ENCODE results near the gene MPZL2.

Gene MPZL2

DNA sequence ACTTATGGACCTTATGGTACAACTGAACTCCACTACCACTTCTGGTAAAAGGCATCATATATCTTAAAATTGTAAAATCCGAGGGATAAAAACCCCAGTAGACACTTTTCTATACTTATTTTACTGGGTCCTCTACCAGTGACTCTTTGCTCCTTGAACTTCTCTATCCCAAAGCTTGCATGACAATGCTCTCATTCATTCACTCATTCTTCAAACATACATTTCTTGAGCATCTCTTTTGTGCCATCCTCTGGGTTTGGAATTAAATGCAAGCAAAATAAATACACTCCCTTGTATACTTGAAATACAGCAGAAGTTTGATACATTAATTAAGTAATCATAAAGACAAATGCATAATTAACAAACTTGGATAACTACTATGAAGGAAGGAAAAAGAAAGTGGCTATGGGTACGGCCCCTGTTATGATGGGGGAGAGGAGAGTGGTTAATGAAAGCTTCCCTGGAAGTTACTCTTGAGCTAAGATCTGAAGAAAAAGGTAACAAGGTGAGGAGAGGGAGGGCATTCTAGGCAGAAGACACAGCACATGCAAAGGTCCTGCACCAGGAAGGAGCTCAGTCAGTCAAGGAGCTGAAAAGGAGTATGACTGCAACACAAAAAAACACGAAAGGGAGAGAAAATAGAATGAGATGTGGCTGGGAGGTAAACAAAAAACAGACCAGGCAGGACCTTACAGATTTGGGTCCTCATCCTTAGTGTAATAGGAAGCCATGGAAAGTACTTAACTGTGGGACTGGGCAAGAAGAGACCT lies 19.9 kb downstream of the MPZL2 start:
- no peak for DNase-seq (ENCODE audit: low read depth in 1 of 2, low spot score in 1 of 2)

GRCh38 chr11:118243161-118243560 lies 20.9 kb downstream of the MPZL2 start:
- no peak for DNase-seq (ENCODE audit: low read depth in 1 of 2, low spot score in 1 of 2)

GRCh38 chr11:118241764-118242098 lies 22.4 kb downstream of the MPZL2 start:
- DNase-seq (ENCODE audit: low read depth in 1 of 2, low spot score in 1 of 2): no peak

- peak in 1 of 2 donors; percentile 38 for DNase-seq (ENCODE audit: low read depth in 1 of 2, low spot score in 1 of 2)
Measured at GRCh38 chr11:118240999-118241763, 22.9 kb downstream of the MPZL2 start.

GRCh38 chr11:118239509-118240205 lies 24.4 kb downstream of the MPZL2 start:
- DNase-seq (ENCODE audit: low read depth in 1 of 2, low spot score in 1 of 2): no peak

GRCh38 chr11:118238929-118239328 lies 25.2 kb downstream of the MPZL2 start:
- no peak for DNase-seq (ENCODE audit: low read depth in 1 of 2, low spot score in 1 of 2)

GRCh38 chr11:118238421-118238820 lies 25.7 kb downstream of the MPZL2 start:
- no peak for DNase-seq (ENCODE audit: low read depth in 1 of 2, low spot score in 1 of 2)

GRCh38 chr11:118236170-118236569 lies 27.9 kb downstream of the MPZL2 start:
- no peak for DNase-seq (ENCODE audit: low read depth in 1 of 2, low spot score in 1 of 2)

- DNase-seq (ENCODE audit: low read depth in 1 of 2, low spot score in 1 of 2): no peak
Measured at GRCh38 chr11:118234833-118235232, 29.3 kb downstream of the MPZL2 start.

DNA sequence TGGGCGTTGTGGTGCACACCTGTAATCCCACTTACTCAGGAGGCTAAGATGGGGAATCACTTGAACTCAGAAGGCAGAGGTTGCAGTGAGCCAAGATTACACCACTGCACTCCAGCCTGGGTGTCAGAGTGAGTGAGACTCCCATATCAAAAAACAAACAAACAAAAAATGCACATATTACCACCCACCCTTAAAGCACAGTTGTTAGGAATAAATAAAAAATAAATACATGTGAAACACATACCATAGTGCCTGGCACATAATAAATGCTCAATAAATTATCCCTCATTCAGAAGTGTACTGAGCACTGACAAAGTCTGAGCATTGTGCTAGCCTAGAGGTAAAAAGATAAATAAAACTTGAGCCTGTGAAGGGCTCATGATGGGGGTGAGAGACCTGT lies 30.2 kb downstream of the MPZL2 start:
- no peak for DNase-seq (ENCODE audit: low read depth in 1 of 2, low spot score in 1 of 2)

DNA sequence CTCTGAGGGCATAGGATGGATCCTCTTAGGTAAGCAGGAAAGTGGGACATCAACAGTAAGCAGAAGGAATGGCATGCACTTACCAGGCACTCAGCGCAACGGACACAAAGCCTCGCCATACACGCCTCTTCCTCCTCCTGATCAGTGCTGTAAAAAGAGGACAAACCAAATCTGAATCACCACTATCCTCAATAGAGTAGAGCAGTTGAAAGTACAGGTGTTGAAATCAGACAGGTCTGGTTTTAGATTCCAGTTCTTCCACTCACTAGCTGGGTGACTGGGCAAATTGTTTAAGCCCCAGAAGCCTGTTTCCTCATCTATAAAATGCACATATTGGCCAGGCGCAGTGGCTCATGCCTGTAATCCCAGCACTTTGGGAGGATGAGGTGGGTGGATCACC lies 30.7 kb downstream of the MPZL2 start:
- DNase-seq (ENCODE audit: low read depth in 1 of 2, low spot score in 1 of 2): no peak

DNA sequence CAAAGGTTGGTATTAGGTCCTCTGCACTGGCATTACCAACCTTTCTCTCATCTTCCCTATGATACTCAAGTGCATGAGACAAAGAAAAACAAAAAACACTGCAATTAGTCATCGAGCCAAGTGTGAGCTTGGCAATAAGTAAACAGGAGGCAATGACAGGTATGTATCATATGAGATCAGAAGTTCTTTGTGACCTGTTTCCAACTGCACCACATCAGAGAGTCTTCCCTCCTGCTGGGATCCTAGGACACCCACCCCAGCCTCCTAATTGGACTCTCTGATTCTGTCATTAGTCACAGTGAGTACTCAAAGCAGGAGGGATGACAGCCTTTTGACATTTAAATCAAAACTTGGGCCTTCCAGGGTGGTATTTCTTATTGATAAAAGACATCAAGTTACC lies 31.4 kb downstream of the MPZL2 start:
- DNase-seq (ENCODE audit: low read depth in 1 of 2, low spot score in 1 of 2): no peak

DNA sequence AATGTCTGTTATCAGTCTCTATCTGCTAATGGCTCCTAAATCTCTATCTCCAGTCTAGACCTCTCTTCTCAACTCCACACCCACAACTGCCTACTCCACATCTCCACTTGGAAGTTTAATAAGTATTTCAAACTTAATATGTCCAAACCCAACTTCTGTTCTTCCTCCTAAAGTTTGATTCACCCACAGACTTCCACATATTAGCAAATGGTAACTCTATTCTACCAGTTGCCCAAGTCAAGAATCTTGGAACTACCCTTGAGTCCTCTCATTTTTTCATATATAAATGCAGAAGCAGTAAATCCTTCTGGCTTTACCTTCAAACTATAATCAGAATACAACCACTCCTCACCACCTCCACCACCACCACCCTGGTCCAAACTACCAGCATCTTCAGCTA lies 32.6 kb downstream of the MPZL2 start:
- DNase-seq (ENCODE audit: low read depth in 1 of 2, low spot score in 1 of 2): no peak

DNA sequence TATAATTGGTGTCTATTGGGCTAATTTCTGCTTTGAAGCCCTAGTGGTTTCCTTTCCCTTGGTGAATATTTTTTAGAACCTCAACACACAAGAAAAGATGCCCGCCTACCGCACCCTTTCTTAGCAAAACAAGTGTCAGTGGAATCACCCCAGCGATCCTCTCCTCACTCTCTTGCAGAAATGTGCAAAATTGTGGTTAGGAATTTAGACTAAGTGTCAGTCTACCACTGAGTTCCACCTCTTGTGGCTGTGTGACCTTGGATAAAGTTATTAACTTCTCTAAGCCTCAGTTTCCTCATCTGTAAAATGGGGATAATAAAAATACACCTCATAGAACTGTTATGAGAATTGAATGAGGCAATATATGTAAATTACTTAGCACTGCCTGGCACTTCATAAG lies 34.0 kb downstream of the MPZL2 start:
- no peak for DNase-seq (ENCODE audit: low read depth in 1 of 2, low spot score in 1 of 2)

DNA sequence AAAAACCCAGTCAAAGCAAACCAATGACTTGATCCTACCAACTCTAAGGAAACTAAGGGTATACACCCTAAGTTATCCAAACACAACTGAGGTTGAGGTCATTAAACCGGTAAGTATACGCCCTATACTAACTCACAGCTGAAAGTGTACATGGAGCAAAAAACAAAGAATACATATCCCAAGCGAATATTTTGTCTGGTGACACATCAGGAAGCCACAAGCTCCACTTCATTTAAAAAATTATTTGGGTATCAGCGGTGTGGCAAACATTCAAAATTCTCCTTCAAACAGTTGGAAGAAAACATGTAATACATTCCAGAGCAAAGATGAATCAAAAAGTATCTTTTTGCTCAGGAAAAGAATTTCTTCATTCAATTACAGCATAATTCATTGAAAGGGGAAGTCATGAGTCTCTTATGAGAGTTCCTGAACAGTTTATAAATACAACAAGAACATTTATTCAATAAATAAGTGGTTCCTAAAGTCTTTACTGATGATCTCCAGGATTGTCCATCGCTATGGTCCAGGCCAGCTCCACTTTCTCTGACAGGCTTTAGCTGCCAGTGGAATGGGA lies 34.7 kb downstream of the MPZL2 start:
- no peak for DNase-seq (ENCODE audit: low read depth in 1 of 2, low spot score in 1 of 2)

DNA sequence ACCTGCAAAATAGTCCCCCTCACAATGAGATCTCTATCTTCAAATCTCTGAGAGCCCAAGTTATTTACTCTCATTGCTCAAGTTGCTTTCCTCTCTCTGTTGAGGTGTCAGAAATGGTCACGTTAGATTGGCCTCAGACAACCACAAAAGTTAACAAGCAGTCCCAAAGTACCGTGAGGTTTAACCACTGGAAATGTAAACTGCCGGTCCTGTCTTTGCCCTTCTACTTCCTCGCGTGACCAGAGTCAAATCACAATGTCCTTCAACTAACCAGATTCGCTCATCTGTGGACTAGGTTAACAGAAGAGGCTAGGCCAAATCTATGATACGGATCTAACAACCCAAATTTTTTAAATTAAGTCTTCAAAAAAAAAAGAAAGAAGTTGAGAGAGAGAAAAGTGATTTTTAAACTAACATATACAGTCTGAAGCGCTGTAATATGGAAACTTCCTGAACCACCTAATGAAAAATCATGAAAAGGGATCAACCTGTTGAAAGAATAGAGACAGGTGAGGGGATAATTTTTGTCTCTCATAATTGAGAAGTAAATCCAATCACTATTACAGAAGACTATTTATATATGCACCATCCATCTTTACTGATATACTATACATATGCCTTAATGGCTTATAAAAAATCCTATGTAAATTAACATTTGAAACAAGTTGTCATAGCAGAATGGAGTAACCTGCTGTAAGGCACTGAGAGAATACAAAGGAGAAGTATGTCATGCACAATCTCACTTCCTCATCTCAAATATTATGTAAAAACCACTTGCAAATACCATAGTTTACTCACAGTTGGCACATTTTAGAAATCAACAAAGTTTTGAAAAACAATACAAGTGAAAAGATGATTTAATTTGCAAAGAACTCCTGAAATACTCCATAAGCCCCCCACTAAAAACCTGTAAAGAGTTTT lies 36.0 kb downstream of the MPZL2 start:
- DNase-seq (ENCODE audit: low read depth in 1 of 2, low spot score in 1 of 2): no peak

DNA sequence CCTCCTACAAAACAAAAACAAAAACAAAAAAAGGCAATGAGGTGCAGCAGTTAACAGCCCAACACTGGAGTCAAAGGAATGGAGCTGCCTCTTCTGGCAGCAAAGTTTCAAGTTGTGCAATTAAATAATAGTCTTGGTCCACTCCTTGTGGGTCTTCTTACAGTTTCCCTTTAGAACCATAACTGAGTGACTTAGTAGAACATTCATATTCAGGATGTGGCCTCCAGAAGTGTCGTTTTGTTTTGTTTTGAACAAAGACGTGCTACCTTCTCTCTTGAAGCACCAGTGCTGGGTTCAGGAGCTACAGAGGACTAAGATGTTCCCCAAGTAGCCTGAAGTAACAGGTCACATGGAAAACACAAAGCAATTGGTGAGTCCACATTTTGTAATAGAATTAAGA lies 37.3 kb downstream of the MPZL2 start:
- no peak for DNase-seq (ENCODE audit: low read depth in 1 of 2, low spot score in 1 of 2)

- no peak for DNase-seq (ENCODE audit: low read depth in 1 of 2, low spot score in 1 of 2)
Measured at GRCh38 chr11:118226296-118226695, 37.8 kb downstream of the MPZL2 start.

DNA sequence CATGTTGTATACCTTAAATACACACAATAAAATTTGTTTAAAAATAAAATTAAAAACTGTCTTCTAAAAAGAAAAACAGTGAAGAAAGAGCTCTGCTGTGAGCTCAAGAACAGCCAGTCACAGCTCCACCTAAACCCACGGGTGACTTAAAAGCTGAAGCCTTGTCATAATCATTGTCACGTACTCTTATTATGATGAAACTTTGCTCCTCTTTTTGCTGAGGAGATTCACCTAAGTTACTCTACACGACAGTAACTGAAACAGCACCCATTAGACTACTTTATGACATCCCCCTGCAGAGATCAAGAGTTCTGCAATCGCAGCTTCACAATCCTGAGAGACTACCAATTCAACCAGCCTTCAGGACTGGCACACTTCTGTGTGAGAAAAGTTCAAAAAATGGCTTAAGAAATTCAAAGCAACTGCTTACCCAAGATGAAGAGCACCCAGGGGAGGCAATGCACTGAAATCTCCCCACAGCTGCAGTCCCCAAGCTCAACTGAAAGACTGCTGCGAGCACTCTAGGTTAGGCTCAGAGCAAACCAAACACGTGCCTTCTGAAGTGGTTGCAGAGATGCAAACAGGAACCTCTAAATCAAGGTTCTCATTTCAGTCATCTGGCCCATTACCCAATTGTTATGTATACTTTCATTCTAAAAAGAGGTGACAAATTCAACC lies 39.4 kb downstream of the MPZL2 start, which contains the start of gene JAML:
Gene JAML, minus strand, starts transcription at position 501 of the 678 bp plus-strand sequence. CDS start 10,145 bp downstream, outside the sequence.
- DNase-seq (ENCODE audit: low read depth in 1 of 2, low spot score in 1 of 2): peak in 1 of 2 donors; percentile 35

DNA sequence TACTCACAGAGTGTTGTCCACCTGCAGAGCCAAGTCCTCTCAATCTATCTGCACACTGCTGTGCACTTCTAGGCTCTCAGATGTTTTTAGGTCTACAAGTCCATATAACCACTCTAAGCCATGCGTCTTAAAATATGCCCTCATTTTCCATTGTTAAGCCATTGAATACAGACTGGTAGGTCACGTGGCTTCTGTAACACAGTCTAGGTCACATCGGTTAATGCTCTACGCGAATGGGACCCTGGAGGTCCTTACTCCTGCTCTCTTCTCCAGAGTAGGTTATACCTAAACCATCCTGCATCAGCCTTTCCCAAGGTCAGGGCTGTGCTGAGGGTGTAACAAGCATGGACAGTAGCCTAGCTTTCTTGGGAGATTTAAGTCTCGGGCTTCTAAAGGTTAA lies 40.1 kb downstream of the MPZL2 start:
- DNase-seq (ENCODE audit: low read depth in 1 of 2, low spot score in 1 of 2): no peak

All from stimulated activated CD4-positive, alpha-beta T cell treated with anti-CD3 and anti-CD28 coated beads, Interleukin-15, amount 100 ng/mL, for 1 hour (primary cell).